A549 (cell line): ENCODE data around the gene CABCOCO1. TPM values are rescaled to one million over a fixed set of nuclear protein-coding genes. Genes with fewer than 3 reads are reported as not detected.

ENCODE experiments used
- ATAC-seq, 2 experiments: fragments of 200-7000 bp in 1 of 2; fragments of >200 bp in 1 of 2; cut with Nextera tagmentation in 1 of 2; cut with Tn5 transposase in 1 of 2; 3 replicates each; pipeline versions ENCODE4 v1.8.0 to v1.9.1; 2018 to 2020; ENCODE audit warnings: mild to moderate bottlenecking in 1 of 2, moderate library complexity in 1 of 2
- CTCF ChIA-PET: fragments of 300-600 bp; sonication (Branson Sonifier 250); formaldehyde crosslinking; extraction: SDS; loops from one replicate; lab custom pipeline; 2021; ENCODE audit warnings: antibody characterized with exemption, inconsistent platforms; lab: Yijun Ruan, JAX
- POLR2A ChIA-PET: fragments of 350-600 bp; formaldehyde crosslinking; extraction: SDS; loops from one replicate; lab custom pipeline; 2021; ENCODE audit warnings: antibody characterized with exemption, inconsistent platforms; lab: Yijun Ruan, JAX
- DNase-seq, 2 experiments: peaks; one replicate each; pipeline versions ENCODE4 v3.0.0 to v3.0.0-alpha.2; 2011 to 2016; ENCODE audit warnings: low read depth in 1 of 2, low spot score in 1 of 2
- FAIRE-seq: peaks from 2 replicates; lab custom pipeline; 2011; peaks lifted over from hg19 to GRCh38; lab: Jason Lieb, UNC
- H3K27ac ChIP-seq, 2 experiments: fragments of >200 bp; sonication (Bioruptor Twin); formaldehyde crosslinking; 3 replicates each; pipeline ENCODE4 v1.5.1; 2016 to 2017
- H3K4me1 ChIP-seq: fragments of >200 bp; sonication (Bioruptor Twin); formaldehyde crosslinking; 3 replicates; pipeline ENCODE4 v1.6.1; 2016
- H3K4me2 ChIP-seq: fragments of >200 bp; sonication (Bioruptor Twin); formaldehyde crosslinking; 3 replicates; pipeline ENCODE4 v1.6.1; 2016
- H3K4me3 ChIP-seq: fragments of >200 bp; sonication (Bioruptor Twin); formaldehyde crosslinking; 3 replicates; pipeline ENCODE4 v1.5.1; 2016
- H3K9me3 ChIP-seq: fragments of >200 bp; sonication (Bioruptor Twin); formaldehyde crosslinking; 3 replicates; pipeline ENCODE4 v1.6.1; 2016
- BHLHE40 ChIP-seq: IDR thresholded peaks from 2 replicates; pipeline ENCODE4 v1.6.1; 2012; ENCODE audit warnings: low read depth, low read length, inconsistent platforms
- CBX2 ChIP-seq: fragments of 200-600 bp; sonication (generic); IDR thresholded peaks from 2 replicates; pipeline ENCODE4 v1.6.1; 2016; ENCODE audit warnings: low read depth, mild to moderate bottlenecking, borderline replicate concordance
- CEBPB ChIP-seq, 2 experiments: fragments of >200 bp in 1 of 2; sonication (Bioruptor Twin) in 1 of 2; formaldehyde crosslinking in 1 of 2; IDR thresholded peaks; 2 replicates each; pipeline ENCODE4 v1.6.1; 2012 to 2016
- CHD4 ChIP-seq: fragments of 200-600 bp; sonication (generic); IDR thresholded peaks from 2 replicates; pipeline ENCODE4 v1.6.1; 2016; ENCODE audit warnings: antibody characterized with exemption, mild to moderate bottlenecking, borderline replicate concordance
- EP300 ChIP-seq, 2 experiments: fragments of >200 bp; sonication (Bioruptor Twin); formaldehyde crosslinking; IDR thresholded peaks; 2 replicates in 1 of 2; 3 replicates in 1 of 2; pipeline ENCODE4 v1.6.1; 2016 to 2017
- FOSB ChIP-seq: fragments of 250-450 bp; sonication (Bioruptor Pico); IDR thresholded peaks from 2 replicates; pipeline ENCODE4 v1.5.0; 2020; ENCODE audit warnings: mild to moderate bottlenecking, moderate library complexity
- FOXS1 ChIP-seq: fragments of 250-450 bp; sonication (Bioruptor Pico); IDR thresholded peaks from 2 replicates; pipeline ENCODE4 v1.5.0; 2020; ENCODE audit warnings: mild to moderate bottlenecking, moderate library complexity
- HDAC2 ChIP-seq: fragments of 200-600 bp; sonication (generic); IDR thresholded peaks from 2 replicates; pipeline ENCODE4 v1.6.1; 2016
- HES2 ChIP-seq: fragments of >200 bp; sonication (Bioruptor Twin); formaldehyde crosslinking; IDR thresholded peaks from 2 replicates; pipeline ENCODE4 v1.6.1; 2016
- HOXA7 ChIP-seq: fragments of 250-450 bp; sonication (Bioruptor Pico); IDR thresholded peaks from 2 replicates; pipeline ENCODE4 v1.5.0; 2020; ENCODE audit warnings: mild to moderate bottlenecking, moderate library complexity
- HOXB5 ChIP-seq: fragments of 250-450 bp; sonication (Bioruptor Pico); IDR thresholded peaks from 2 replicates; pipeline ENCODE4 v1.5.0; 2020; ENCODE audit warnings: mild to moderate bottlenecking, moderate library complexity
- JUNB ChIP-seq: fragments of >200 bp; sonication (Bioruptor Twin); formaldehyde crosslinking; IDR thresholded peaks from 2 replicates; pipeline ENCODE4 v1.6.1; 2016
- MAFK ChIP-seq: fragments of 450-650 bp; IDR thresholded peaks from 2 replicates; pipeline ENCODE4 v1.6.1; 2014; ENCODE audit not compliant: partially characterized antibody
- MAZ ChIP-seq: fragments of 150-350 bp; IDR thresholded peaks from 2 replicates; pipeline ENCODE4 v1.6.1; 2014; ENCODE audit warnings: antibody characterized with exemption, low read depth, low read length, borderline replicate concordance
- NPAS2 ChIP-seq: fragments of 250-450 bp; sonication (Bioruptor Pico); IDR thresholded peaks from 2 replicates; pipeline ENCODE4 v1.8.0; 2022; ENCODE audit warnings: mild to moderate bottlenecking, moderate library complexity, borderline replicate concordance
- NR3C1 ChIP-seq: fragments of >200 bp; sonication (Bioruptor Twin); formaldehyde crosslinking; IDR thresholded peaks from 3 replicates; pipeline ENCODE4 v1.6.1; 2017
- PHF8 ChIP-seq: fragments of 200-600 bp; sonication (generic); IDR thresholded peaks from 2 replicates; pipeline ENCODE4 v1.6.1; 2016; ENCODE audit warnings: low read depth, mild to moderate bottlenecking, antibody characterized with exemption, moderate library complexity, borderline replicate concordance
- RARB ChIP-seq: fragments of 250-450 bp; sonication (Bioruptor Pico); IDR thresholded peaks from 2 replicates; pipeline ENCODE4 v1.8.0; 2021; ENCODE audit warnings: mild to moderate bottlenecking, moderate library complexity
- RFX5 ChIP-seq: fragments of 450-650 bp; IDR thresholded peaks from 2 replicates; pipeline ENCODE4 v1.7.1; 2014; ENCODE audit warnings: antibody characterized with exemption, mild to moderate bottlenecking, moderate library complexity
- SMC3 ChIP-seq: fragments of >200 bp; sonication (Bioruptor Twin); formaldehyde crosslinking; IDR thresholded peaks from 3 replicates; pipeline ENCODE4 v1.6.1; 2018; ENCODE audit warnings: inconsistent platforms
- TP53 ChIP-seq: fragments of 250-450 bp; sonication (Bioruptor Pico); IDR thresholded peaks from 2 replicates; pipeline ENCODE4 v1.5.0; 2021; ENCODE audit warnings: mild to moderate bottlenecking, moderate library complexity
- USF2 ChIP-seq: fragments of 450-650 bp; IDR thresholded peaks from 2 replicates; pipeline ENCODE4 v1.6.1; 2014; ENCODE audit warnings: antibody characterized with exemption
- ZSCAN20 ChIP-seq: fragments of 250-450 bp; sonication (Bioruptor Pico); IDR thresholded peaks from 2 replicates; pipeline ENCODE4 v1.8.0; 2022; ENCODE audit warnings: mild to moderate bottlenecking, moderate library complexity
- WGBS: methylation state at CpG from one replicate; pipeline ENCODE4 v1.1.6; 2017; ENCODE audit errors: missing lambda C conversion rate; 5-methylcytosine and 5-hydroxymethylcytosine counted together
- polyA plus RNA-seq, 4 experiments: library from polyadenylated mRNA; depleted of rRNA in 3 of 4; stranded (reverse); fragments of >200 nt; fragmentation: RNase III in 1 of 4; extraction: RNeasy Plus Mini Kit Qiagen cat#74134 plus additional on column Dnase treatment in 1 of 4; gene quantifications; 2 replicates in 3 of 4; 3 replicates in 1 of 4; pipeline ENCODE4 v1.2.3, GENCODE V29; 2011 to 2017

CABCOCO1 gene
- polyA plus RNA-seq, 2 of the 4 experiments (the other 2 are of a cell fraction), result 0.77 to 1.1 TPM

- no peak for TF ChIP-seq USF2
- TF ChIP-seq ZSCAN20 (CRISPR knock-in tag), result no peak
- TF ChIP-seq HES2, result no peak
- TF ChIP-seq HOXA7 (CRISPR knock-in tag), result no peak
- no peak for TF ChIP-seq NPAS2 (CRISPR knock-in tag)
- no peak for TF ChIP-seq HDAC2
- no peak for TF ChIP-seq MAFK
- TF ChIP-seq, all 56 proteins: peak for 0
Measured at GRCh38 chr10:61692447-61693010, 29.8 kb downstream of the CABCOCO1 start (continued).

GRCh38 chr10:61698968-61699655, 36.4 kb downstream of the CABCOCO1 start:
- TF ChIP-seq NR3C1, result no peak
- TF ChIP-seq MAZ, result no peak
- no peak for TF ChIP-seq FOXS1
- TF ChIP-seq JUNB, result no peak
- no peak for TF ChIP-seq RFX5
- TF ChIP-seq USF2, result no peak
- no peak for TF ChIP-seq RARB (CRISPR knock-in tag)
- TF ChIP-seq TP53 (CRISPR knock-in tag), result no peak
- TF ChIP-seq ZSCAN20 (CRISPR knock-in tag), result no peak
- TF ChIP-seq CHD4, result no peak
- no peak for TF ChIP-seq SMC3
- no peak for TF ChIP-seq CBX2
- no peak for TF ChIP-seq PHF8
- no peak for TF ChIP-seq HOXA7 (CRISPR knock-in tag)
- TF ChIP-seq HOXB5 (CRISPR knock-in tag), result no peak
- TF ChIP-seq BHLHE40, result no peak
- TF ChIP-seq CEBPB (IDR thresholded peaks at IDR 0.05), result no peak
- no peak for TF ChIP-seq FOSB (CRISPR knock-in tag)
- TF ChIP-seq, all 56 proteins: peak for 0
- no peak overlapping the region for H3K27ac ChIP-seq
- H3K9me3 ChIP-seq, result no peaks in the 10 kb centered on the region
- H3K4me1 ChIP-seq, result no peaks in the 10 kb centered on the region
- H3K4me3 ChIP-seq, result no peak overlapping the region
- ChIA-PET POLR2A (no interaction called here), CTCF (interaction anchor here (0.8 kb wide), 1 partner anchor 29 kb away, joined by 3 read pairs; no protein-coding TSS in a partner anchor)
- WGBS, result 54% methylated on average over 4 of the region's 4 CpGs
- ATAC-seq, result no peak
- no peak overlapping the region for H3K4me2 ChIP-seq
- no peak for DNase-seq
- no peak for FAIRE-seq

GRCh38 chr10:61701055-61701705, 38.5 kb downstream of the CABCOCO1 start:
- FAIRE-seq, result no peak
- no peak overlapping the region for H3K27ac ChIP-seq
- ChIA-PET CTCF (no interaction called here), POLR2A (no interaction called here)
- TF ChIP-seq MAFK (peak; percentile 93), EP300 (IDR thresholded peaks at IDR 0.05) (no peak)
- H3K4me2 ChIP-seq, result no peak overlapping the region
- H3K9me3 ChIP-seq, result no peaks in the 10 kb centered on the region
- DNase-seq, result no peak
- no peaks in the 10 kb centered on the region for H3K4me1 ChIP-seq
- ATAC-seq, result no peak
- H3K4me3 ChIP-seq, result no peak overlapping the region
- 42% methylated on average over 2 of the region's 2 CpGs for WGBS
